Measurements from ENCODE around the gene CACNA2D3.
"Not testable (repeated sequence)": the region's sequence is repeated elsewhere in the genome, so short reads cannot be mapped to it uniquely, and the experiment has no call there.

The CACNA2D3 gene

DNA sequence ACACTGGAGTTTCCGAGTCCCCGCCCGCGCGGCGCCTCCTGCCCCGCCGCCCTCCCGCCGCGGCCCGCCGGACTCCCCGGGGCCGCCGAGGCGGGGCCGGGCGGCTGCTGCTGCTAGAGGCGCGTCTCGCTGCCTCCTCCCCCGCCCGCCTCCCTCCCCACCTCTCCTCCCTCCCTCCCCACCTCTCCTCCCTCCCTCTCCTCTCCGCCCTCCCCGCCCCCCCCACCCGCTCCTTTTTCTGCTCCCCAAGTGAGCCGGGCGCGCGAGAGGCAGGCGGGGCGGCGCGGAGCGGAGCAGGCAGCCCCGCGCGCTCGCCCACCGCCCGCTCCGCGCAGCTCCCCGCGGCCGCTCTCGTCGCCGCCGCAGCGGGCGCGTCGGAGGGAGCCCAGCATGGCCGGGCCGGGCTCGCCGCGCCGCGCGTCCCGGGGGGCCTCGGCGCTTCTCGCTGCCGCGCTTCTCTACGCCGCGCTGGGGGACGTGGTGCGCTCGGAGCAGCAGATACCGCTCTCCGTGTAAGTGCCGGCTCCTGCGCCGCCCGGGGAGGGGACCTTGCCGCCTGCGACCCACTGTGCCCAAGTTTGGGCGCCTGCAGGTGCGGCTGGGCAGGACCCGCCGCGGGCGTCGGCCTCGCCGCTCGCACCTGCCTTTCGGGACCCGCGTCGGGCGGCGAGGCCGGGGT lies at the start of gene CACNA2D3:
Gene CACNA2D3 (plus strand): TSS at position 229 of the 679 bp plus-strand sequence.
- peak; percentile 78 for DNase-seq

DNA sequence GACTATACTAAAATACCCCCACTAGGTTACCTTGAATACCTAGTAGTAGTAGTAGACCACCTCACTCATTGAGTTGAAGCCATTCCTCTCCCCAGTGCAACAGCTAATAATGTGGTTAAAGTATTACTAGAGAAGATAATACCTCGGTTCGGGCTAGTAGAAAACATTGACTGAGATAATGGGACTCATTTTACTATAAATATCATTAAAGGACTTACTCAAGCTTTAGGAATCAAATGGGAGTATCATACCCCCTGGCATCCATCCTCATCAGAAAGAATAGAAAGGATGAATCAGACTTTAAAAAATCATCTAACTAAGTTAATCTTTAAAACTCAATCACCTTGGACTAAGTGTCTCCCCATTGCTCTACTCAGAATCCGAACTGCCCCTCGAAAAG lies 49.0 kb upstream of the CACNA2D3 start:
- DNase-seq, result no peak

DNA sequence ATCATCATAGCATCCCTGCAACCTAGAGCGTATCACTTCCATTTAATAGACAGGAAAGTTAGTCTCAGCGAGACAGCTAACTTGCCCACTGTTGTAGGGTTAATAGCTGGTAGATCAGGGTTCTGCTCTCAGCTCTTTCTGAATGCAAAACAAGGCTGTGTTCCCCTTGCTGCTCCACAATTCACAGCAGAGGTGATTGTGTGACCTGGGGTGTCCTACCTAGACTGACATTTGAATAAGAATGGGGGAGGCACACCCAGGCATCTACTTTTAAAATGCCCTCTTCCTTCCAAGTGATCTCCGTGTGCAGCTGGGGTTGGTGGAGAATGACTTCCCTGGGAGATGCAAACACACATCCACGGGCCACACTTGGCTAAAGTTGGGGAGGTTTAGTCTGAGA lies 43.0 kb upstream of the CACNA2D3 start:
- DNase-seq, result no peak

DNA sequence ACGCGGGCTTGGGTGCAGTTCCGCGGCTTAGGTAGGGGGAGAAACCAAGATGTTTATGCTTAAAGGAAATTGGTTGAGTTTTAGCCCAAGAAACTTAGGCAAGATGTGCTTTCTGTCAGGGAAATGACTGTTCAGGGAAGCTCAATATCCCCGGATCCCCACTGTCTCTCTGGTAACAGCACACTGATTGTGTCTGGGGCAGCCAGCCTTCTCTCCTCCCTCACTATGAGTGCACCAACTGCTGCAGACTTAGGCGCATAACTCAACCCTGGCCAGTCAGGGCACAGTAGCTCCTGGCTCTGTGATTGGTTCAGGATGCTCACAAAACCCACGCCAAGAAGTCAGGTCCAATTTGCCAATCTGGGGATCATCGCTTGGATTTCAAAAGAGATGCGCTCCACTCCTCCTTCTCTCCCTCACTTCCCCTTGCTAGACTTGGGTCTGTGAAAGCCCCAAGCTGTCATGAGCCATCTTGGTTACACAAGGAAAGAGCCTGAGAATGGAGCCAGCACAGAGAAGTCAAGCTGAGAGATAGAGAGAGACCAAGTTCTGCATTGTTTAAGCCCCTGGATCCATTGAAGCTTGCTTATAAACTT lies 42.5 kb upstream of the CACNA2D3 start:
- no peak for DNase-seq

DNA sequence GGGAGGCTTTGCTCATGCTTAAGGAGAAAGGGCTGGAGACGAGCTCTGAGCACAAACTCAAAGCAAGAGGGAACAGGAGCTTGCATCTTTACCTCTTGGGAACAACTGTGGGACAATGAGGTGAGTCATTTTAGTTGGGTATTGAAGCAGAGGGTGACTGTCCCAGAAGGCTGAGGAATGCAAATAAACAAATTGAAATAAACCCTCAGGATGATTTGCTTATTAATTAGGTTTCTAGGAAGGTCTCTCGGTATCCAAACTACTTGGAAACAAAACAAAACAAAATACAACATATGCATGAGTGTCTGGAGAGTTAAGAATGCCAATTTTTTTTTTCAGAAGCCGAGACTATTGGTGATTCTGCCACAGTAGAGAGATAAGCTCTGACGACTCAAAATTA lies 38.4 kb upstream of the CACNA2D3 start:
- DNase-seq, result no peak

DNA sequence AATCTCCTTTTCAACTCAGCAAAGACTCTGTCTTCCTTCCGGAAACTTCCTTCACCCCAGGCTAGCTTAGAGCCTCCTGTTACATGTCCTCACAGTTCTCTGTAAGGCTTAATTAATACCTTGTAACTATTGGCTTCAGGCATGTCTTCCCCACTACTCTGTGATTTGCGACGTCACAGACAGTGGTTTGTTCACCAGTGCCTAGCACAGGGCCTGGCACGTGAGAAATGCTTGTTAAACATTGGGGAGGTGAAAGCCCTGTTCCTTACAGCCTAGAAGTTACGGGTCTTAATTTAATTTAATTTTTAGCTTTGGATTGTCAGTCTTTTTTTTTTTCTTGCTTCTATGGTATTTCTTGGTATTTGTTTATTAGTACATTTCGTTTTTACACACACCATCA lies 36.4 kb upstream of the CACNA2D3 start:
- DNase-seq, result no peak

DNA sequence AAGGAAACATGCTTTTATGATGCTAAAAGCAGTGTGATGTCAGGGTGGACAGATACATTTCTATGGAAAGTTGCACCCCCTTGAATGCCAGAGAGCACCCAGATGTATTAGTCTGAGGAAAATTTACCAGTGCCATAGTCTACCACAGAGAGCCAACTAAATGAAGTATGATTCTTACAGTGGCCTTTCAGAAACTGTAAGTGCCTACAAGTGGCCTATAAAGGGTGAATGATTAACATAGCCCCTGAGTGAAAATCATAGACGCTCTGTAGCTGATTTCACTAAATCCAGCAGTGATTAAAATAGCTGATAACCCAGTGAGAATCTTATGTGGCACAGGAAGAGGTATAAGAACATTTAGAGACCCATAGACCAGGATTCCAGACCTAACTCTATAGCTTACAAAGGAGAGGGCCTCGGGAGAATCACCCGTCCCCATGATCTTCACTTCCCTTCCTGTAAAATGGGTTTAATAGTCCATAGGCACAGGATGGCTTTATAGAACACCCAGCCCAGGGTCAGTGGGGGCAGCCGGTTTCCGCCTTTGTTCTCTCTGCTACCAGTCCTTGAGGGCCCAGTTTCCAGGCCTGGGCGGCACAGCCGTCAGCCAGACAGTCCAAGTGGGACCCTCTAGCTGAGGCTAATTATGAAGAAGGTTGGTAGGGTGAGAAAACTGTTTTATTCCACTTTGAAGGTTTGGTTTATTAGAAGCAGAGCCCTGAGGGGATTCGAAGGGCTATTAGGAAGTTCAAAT lies 35.5 kb upstream of the CACNA2D3 start:
- no peak for DNase-seq

DNA sequence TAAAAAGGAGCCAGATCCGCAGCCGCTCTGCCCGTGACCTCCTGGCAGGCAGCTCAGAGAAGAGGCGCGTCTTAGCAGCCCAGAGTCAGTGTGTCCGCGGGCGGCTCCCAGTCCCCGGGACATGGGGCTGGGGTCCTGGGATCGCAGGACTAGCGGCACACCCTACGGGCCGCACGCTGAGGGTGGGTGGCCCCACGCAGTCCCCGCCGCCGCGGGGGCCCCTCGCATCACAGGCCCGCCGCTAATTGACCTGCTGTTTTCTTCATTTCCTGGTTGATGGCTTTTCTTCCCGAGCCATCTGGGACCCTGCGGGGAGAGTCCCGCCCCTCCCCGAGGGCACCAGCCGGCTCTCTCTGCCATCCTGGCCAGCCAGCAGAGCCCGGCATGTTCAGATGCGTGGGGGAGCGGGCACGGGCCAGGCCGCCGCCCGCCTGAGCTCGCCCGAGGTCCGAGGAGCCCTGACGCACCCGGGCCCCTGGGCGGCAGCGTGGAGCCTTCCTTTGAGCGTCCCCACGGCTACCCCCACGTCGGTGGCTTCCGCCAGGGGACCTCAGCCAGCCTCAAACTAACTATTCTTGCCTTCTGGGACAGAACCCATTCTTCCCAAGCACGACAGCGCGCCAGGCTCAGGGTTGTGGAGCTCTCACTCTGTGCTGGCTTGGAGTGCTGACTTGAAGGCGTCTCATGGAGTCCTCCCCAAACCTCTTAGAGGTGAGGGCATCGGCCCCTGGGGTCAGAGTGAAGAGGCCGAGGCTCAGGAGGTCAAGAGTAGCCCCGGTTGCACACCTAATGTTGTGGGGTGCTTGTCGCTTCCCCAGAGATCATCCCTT lies 34.6 kb upstream of the CACNA2D3 start:
- DNase-seq, result no peak

DNA sequence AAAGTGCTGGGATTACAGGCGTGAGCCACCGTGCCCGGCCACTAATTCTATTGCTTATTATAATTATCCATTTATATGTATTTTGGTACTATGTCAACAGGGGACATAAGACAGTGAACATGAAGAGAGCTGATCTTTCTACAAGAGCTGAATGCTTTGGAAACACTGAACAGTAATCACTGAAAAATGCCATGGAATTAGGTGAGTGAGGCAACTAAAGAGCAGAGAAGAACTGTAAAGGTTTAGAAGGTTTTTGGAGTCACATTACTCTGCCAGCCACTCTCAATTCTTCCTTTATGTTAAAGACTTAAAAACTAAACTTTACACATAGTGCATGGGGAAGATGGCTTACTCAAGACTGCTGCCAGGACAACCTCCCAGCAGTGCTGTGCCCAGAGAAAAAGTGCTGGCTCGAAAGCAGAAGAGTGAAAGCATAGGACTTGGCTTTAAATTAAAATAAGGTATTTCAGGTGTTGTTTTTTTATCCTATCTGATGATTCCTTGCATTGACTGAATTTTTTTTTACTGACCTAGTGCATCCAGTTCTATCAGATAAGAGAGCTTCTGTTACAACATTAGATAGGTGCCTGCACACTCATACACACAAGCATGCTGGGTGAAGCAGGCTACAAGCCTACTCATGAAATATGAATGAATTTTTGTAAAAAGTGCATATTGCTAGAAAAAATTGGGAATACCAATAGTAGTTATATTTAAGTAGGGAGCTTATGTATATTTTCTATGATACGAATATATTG lies 28.7 kb upstream of the CACNA2D3 start:
- DNase-seq, result no peak

DNA sequence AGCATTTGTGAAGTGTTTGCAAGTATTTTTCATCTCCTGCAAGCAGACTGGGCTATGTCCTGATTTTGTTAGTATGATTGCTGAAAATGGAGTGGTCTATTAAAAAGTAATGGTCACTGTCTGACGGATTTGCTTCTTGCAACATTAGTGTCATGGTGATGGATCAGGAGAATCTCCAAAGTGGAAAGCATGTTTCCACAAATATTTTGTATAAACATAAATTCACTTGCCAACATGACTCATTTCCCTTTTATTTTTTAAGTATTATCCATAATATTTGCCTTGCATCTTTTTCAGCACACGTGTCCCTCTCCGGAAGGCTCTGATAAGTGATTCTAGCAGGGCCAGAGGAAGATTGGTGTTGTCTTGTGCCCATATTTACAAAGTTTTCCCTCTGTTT lies 27.4 kb upstream of the CACNA2D3 start:
- DNase-seq, result no peak

DNA sequence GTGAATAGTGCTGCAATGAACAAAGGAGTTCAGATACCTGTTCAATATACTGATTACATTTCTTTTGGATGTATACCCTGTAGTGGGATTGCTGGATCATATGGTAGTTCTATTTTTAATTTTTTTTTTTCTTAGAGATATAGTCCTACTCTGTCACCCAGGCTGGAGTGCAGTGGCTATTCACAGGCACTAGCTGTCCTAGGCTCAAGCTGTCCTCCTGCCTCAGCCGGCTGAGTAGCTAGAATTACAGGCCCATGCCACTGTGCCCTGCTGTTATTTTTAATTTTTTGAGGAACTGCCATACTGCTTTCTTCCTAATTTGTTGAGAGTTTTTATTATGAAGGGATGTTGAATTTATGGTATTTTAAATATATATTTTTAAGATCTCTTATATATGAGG lies 23.0 kb upstream of the CACNA2D3 start:
- DNase-seq, result no peak

DNA sequence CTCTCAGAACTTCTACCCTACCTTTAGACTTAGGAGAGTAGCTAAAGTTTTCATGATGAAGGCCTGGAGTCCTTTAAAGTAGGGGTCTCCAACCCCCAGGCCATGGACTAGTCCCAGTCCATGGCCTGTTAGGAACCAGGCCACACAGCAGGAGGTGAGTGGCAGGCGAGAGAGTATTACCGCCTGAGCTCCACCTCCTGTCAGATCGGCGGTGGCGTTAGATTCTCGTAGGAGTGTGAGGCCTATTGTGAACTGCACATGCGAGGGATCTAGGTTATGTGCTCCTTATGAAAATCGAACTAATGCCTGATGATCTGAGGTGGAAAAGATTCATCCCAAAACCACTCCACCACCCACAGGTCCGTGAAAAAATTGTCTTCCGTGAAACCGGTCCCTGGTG lies 18.3 kb upstream of the CACNA2D3 start:
- no peak for DNase-seq

DNA sequence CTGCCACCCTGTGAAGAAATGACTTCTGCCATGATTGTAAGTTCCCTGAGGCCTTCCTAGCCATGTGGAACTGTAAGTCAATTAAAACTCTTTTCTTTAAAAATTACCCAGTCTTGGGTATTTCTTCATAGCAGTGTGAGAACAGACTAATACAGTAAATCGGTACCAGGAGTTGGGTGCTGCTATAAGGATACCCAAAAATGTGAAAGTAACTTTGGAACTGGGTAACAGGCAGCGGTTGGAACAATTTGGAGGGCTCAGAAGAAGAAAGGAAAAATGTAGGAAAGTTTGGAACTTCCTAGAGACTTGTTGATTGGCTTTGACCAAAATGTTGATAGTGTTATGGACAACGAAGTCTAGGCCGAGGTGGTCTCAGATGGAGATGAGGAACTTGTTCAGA lies 6.2 kb upstream of the CACNA2D3 start:
- not testable (repeated sequence) for DNase-seq

DNA sequence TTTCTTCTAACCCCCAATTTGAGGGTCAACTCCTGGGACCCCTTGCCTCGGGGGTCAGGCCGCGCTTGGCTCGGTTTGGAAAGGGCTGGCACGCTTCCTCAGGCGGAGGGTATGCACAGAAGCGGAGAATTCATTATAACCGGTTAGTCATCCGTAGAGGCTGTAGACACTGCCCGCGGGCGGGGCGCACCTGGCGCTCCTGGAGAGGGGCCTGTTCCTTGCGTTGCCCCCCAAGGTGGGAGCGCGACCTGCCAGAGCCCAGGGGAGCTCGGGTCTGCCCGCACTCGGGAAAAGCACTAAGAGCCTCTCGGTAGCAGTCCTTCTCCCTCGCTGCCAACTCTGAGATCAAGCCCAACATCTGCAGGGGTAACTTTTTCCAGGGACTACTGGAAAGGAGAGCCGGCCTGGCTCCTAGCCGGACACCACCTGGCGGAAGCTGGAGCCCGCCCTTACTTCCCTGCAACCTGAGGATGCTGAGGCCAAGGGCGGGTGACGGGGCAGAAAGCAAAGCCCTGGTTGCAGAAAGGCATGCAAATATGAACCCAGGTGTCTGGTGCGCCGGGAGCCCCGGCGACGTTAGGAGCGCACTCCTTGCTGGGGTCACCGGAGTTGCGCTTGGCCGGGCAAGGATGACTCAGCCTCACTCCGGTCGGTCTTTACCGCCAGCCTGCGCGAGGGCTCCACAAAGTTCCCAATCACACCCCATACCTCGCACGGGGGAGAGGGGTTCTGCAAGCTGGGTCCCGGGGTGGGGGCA lies 1.5 kb upstream of the CACNA2D3 start:
- peak; percentile 38 for DNase-seq

DNA sequence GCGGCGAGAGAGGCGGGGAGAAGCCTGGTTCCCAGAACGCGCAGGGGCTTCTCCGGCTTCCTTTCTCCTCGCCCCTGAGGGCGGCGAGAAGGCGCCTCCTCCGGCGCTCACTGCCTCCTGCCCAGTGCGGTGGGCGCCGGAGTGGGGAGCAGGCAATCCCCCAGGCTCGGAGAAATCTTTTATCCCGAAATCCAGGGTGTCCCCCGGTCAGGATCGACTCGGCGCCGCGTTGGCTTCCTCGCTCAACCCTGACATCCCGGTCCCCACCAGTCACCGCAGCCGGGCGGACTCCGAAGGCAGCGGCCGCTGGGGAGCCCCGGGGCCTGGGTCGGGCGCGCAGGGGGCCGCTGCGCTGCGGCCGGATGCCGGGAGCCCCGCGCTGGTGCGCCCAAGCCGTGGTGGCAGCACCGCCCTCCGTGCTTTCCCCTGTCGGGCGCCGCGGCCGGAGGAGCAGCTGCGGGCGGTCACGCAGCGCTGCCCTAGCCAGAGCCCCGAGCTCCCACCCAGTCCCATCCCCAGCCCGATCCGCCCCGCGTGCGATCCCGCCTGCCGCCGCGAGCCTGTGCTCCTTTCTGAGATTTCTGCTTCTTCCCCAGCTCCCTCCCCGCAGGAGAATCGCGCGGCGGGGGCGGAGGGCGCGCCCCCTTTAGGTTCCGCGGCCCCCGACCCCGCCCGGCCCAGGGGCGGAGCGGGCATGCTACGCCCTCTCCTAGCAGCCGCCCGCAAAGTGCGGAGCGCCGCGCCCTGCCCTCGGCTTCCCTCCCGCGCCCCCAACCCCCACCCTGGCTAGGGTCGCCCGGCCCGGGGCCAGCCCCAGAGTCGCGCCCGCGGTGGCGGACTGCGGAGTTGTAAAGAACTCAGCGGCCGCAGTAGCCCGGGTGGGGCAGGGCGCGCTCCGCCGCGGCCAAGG lies 683 bp upstream of the CACNA2D3 start:
- DNase-seq, result peak; percentile 74

DNA sequence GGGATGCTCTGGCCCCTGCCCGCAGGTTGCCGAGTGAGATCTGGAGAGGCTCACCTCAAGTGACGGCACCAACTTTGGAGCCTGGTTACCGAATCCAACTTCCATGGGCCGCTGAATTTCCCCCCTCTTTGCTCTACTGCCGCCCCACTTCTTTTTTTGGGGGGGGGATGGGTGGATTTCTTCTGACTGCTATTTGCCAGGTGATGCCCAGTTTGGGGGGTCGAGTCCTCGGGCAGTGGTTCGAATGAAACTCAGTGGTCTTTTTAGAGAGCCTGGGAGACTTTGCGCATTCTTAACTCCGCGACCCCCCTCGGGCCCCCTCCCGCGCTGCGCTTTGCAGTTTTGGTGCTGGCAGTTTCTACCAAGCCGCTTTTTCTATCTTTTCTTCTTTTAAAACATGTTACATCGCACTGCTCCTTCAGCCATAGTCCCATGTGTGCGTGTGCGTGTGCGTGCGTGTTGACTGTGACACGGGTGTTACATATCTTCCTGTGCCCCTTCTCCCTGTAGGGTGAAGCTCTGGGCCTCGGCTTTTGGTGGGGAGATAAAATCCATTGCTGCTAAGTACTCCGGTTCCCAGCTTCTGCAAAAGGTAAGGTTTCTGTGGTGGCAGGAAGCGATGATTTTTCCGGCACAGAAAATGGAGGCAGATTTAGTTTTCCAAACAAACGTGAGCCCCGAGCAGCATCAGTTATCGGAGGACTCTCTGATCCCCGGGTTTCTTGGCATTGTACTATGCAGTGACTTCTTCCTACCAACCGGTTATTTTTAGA lies 837 bp downstream of the CACNA2D3 start:
- peak; percentile 44 for DNase-seq

DNA sequence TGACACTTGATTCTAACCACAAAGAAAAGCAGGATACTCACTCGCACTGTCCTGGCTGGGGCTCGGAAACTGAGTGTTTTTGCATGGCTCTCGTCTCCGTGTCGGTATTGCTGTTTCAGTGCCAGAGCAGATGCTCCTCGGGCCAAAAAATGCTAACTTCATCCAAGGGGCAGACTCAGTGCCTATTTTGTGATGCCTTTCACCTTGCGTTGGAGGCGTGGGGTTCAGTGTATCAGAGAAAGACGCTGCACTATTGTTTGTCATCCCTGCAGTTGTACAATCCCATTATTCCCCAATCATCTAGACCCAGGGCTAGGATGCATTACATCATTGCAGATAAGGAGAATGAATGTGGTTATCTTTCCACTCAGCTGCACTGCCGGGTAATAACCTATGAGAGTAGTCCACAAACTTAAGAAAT lies 1.4 kb downstream of the CACNA2D3 start:
- DNase-seq, result peak; percentile 44

DNA sequence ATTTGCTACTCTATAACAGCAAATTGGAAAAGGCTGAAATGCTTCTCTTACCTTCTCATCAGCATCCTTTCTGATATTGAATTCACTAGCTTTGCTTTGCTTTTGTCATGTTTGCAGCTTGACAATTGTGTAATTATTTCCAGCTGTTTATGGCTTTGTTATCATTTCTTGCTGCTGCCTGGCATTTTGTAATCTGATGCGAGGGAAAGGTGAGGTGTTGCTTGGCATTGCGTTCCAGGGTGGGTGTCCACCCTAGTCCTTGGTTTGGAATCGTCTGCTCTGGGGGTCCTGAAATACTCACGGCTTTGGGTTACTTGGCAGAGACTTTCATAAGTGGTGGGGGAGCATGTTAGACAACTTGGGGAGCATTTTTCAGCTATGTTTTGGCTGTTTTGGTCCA lies 2.9 kb downstream of the CACNA2D3 start:
- DNase-seq, result no peak

DNA sequence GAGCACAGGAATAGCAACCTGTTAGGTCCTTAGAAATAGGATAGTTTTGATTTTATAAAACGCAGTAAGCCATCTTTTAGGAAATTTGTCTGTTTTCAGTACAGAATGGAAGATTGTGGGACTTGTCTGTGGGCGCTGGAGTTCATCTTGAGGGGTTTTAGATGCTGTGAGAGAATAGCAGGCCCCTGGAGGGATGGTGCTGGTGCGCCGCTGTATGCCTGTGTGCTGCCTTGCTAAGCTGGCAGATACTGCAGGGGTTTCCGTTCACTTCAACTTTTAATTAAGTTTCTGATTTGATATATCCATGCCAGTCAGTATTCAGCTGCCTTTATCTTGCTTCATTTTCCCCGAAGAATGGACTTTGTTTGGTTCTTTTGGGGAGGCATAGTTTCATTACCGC lies 4.2 kb downstream of the CACNA2D3 start:
- DNase-seq, result no peak

Measured in NCI-H345 (cell line).